ENCODE data around the gene CFAP100. TPM values are rescaled to one million over a fixed set of nuclear protein-coding genes. Genes with fewer than 3 reads are reported as not detected.

Gene CFAP100
- polyA plus RNA-seq, 3 donors, result not detected

- no peak overlapping the region for H3K27ac Mint-ChIP-seq
- Histone ChIP-seq H3K4me1 (ENCODE audit: control insufficient read depth in 1 of 2, insufficient read depth in 2 of 2, low read length in 2 of 2) (no peaks in the 10 kb centered on the region), H4K20me1 (ENCODE audit: insufficient read depth, low read length) (no peaks in the 10 kb centered on the region), H3K4me2 (replicated peaks; ENCODE audit: extremely low read depth, low read length, poor library complexity, severe bottlenecking) (no peak overlapping the region), H3K79me2 (ENCODE audit: insufficient read depth, low read length) (no peaks in the 10 kb centered on the region), H2AFZ (ENCODE audit: insufficient read depth, low read depth, low read length, poor library complexity, severe bottlenecking) (no peak overlapping the region), H3K27me3 (ENCODE audit: control insufficient read depth in 2 of 2, insufficient read depth in 2 of 2, low read length in 2 of 2) (no peaks in the 10 kb centered on the region), H3K27ac (ENCODE audit: low read depth in 1 of 2, low read length in 2 of 2) (no peak overlapping the region), H3K9me3 (replicated peaks in 1 of 2; ENCODE audit: control insufficient read depth in 1 of 2, insufficient read depth in 1 of 2, low read length in 2 of 2) (no peaks in the 10 kb centered on the region), H3K4me3 (replicated peaks in 1 of 3; ENCODE audit: low read depth in 2 of 3, low read length in 3 of 3) (no peak overlapping the region), H3K36me3 (replicated peaks in 1 of 2; ENCODE audit: control insufficient read depth in 1 of 2, insufficient read depth in 2 of 2, low read length in 2 of 2) (no peaks in the 10 kb centered on the region), H3K9ac (ENCODE audit: insufficient read depth, low read length, poor library complexity, severe bottlenecking) (no peak overlapping the region)
- peaks cover 0 to 3% (median 0%) of the 10 kb centered on the region in 7 donors for H3K9me3 Mint-ChIP-seq
- no peak overlapping the region for H3K4me3 Mint-ChIP-seq
- intact Hi-C loops (cut with micrococcal nuclease), result no loop called here
- no peak for DNase-seq
- H3K27me3 Mint-ChIP-seq (ENCODE audit: low read depth in 3 of 3), result peaks cover 12 to 40% (median 12%) of the 10 kb centered on the region in 3 donors
- H3K36me3 Mint-ChIP-seq, result no peaks in the 10 kb centered on the region
- WGBS (ENCODE audit: insufficient coverage), result 93% methylated on average over 14 of the region's 20 CpGs
- TF ChIP-seq, protein P1, sequence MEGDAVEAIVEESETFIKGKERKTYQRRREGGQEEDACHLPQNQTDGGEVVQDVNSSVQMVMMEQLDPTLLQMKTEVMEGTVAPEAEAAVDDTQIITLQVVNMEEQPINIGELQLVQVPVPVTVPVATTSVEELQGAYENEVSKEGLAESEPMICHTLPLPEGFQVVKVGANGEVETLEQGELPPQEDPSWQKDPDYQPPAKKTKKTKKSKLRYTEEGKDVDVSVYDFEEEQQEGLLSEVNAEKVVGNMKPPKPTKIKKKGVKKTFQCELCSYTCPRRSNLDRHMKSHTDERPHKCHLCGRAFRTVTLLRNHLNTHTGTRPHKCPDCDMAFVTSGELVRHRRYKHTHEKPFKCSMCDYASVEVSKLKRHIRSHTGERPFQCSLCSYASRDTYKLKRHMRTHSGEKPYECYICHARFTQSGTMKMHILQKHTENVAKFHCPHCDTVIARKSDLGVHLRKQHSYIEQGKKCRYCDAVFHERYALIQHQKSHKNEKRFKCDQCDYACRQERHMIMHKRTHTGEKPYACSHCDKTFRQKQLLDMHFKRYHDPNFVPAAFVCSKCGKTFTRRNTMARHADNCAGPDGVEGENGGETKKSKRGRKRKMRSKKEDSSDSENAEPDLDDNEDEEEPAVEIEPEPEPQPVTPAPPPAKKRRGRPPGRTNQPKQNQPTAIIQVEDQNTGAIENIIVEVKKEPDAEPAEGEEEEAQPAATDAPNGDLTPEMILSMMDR (IDR thresholded peaks at IDR 0.05), result no peak
- H3K4me1 Mint-ChIP-seq, result no peaks in the 10 kb centered on the region
These were observed 24.0 kb downstream of the CFAP100 start for GRCh38 chr3:126418661-126419131.

- Histone ChIP-seq H3K9me3 (replicated peaks in 1 of 2; ENCODE audit: control insufficient read depth in 1 of 2, insufficient read depth in 1 of 2, low read length in 2 of 2) (no peaks in the 10 kb centered on the region), H4K20me1 (ENCODE audit: insufficient read depth, low read length) (no peaks in the 10 kb centered on the region), H3K79me2 (ENCODE audit: insufficient read depth, low read length) (no peaks in the 10 kb centered on the region), H3K4me3 (replicated peaks in 1 of 3; ENCODE audit: low read depth in 2 of 3, low read length in 3 of 3) (no peak overlapping the region), H3K27me3 (ENCODE audit: control insufficient read depth in 2 of 2, insufficient read depth in 2 of 2, low read length in 2 of 2) (no peaks in the 10 kb centered on the region), H3K36me3 (replicated peaks in 1 of 2; ENCODE audit: control insufficient read depth in 1 of 2, insufficient read depth in 2 of 2, low read length in 2 of 2) (no peaks in the 10 kb centered on the region), H3K9ac (ENCODE audit: insufficient read depth, low read length, poor library complexity, severe bottlenecking) (no peak overlapping the region), H3K27ac (ENCODE audit: low read depth in 1 of 2, low read length in 2 of 2) (no peak overlapping the region), H3K4me2 (replicated peaks; ENCODE audit: extremely low read depth, low read length, poor library complexity, severe bottlenecking) (no peak overlapping the region), H3K4me1 (ENCODE audit: control insufficient read depth in 1 of 2, insufficient read depth in 2 of 2, low read length in 2 of 2) (no peaks in the 10 kb centered on the region), H2AFZ (ENCODE audit: insufficient read depth, low read depth, low read length, poor library complexity, severe bottlenecking) (no peak overlapping the region)
- Mint-ChIP-seq H3K27me3 (ENCODE audit: low read depth in 3 of 3) (peaks cover 10 to 38% (median 12%) of the 10 kb centered on the region in 3 donors), H3K9me3 (peaks cover 0 to 3% (median 0%) of the 10 kb centered on the region in 7 donors), H3K4me1 (no peaks in the 10 kb centered on the region), H3K27ac (no peak overlapping the region), H3K36me3 (no peaks in the 10 kb centered on the region), H3K4me3 (no peak overlapping the region)
- 84% methylated on average over 4 of the region's 6 CpGs for WGBS (ENCODE audit: insufficient coverage)
- TF ChIP-seq, protein P1 (IDR thresholded peaks at IDR 0.05), result no peak
- no peak for DNase-seq
- intact Hi-C loops (cut with micrococcal nuclease), result no loop called here
These were observed 24.5 kb downstream of the CFAP100 start for GRCh38 chr3:126419151-126419703.

All from CD14-positive monocyte (primary cell).